Measurements from ENCODE around the gene TFPT. TPM values are rescaled to one million over a fixed set of nuclear protein-coding genes. Genes with fewer than 3 reads are reported as not detected.
A peak's percentile ranks its signal among the peaks of the same experiment; 100 is the strongest.

Gene TFPT
- total and polyA plus RNA-seq, 4 donors, result 12.1 to 32.9 (median 22.6) TPM

GRCh38 chr19:54142166-54142780 lies 26.8 kb upstream of the TFPT start:
- Histone ChIP-seq H3K4me3 (no peak overlapping the region), H3K27ac (ENCODE audit: low read depth in 1 of 2, low read length in 1 of 2) (no peak overlapping the region), H3K9ac (ENCODE audit: insufficient read depth in 1 of 2, low read length in 2 of 2) (no peak overlapping the region), H3K27me3 (ENCODE audit: control insufficient read depth in 3 of 3, insufficient read depth in 3 of 3, low read length in 2 of 3) (no peaks in the 10 kb centered on the region), H3K4me1 (ENCODE audit: control insufficient read depth in 5 of 5, insufficient read depth in 5 of 5, low read length in 5 of 5) (peaks cover 0 to 22% (median 9%) of the 10 kb centered on the region in 5 donors), H3K36me3 (ENCODE audit: control insufficient read depth in 4 of 4, insufficient read depth in 4 of 4, low read length in 4 of 4) (peaks cover 11 to 61% (median 45%) of the 10 kb centered on the region in 4 donors), H3K9me3 (ENCODE audit: control insufficient read depth in 4 of 4, insufficient read depth in 3 of 4, low read length in 3 of 4) (no peaks in the 10 kb centered on the region)
- TF ChIP-seq CTCF (IDR thresholded peaks at IDR 0.05; ENCODE audit: control extremely low read depth, extremely low read depth), result no peak
- DNase-seq, result no peak
- ATAC-seq (ENCODE audit: insufficient read depth, low FRiP score), result no peak
- 85 to 88% methylated on average over 7 of the region's 7 CpGs for WGBS, 2 donors

- Histone ChIP-seq H3K4me1 (ENCODE audit: control insufficient read depth in 5 of 5, insufficient read depth in 5 of 5, low read length in 5 of 5) (peaks cover 0 to 25% (median 9%) of the 10 kb centered on the region in 5 donors), H3K4me3 (no peak overlapping the region), H3K36me3 (ENCODE audit: control insufficient read depth in 4 of 4, insufficient read depth in 4 of 4, low read length in 4 of 4) (peaks cover 11 to 52% (median 37%) of the 10 kb centered on the region in 4 donors), H3K9me3 (ENCODE audit: control insufficient read depth in 4 of 4, insufficient read depth in 3 of 4, low read length in 3 of 4) (no peaks in the 10 kb centered on the region), H3K27me3 (ENCODE audit: control insufficient read depth in 3 of 3, insufficient read depth in 3 of 3, low read length in 2 of 3) (no peaks in the 10 kb centered on the region), H3K27ac (ENCODE audit: low read depth in 1 of 2, low read length in 1 of 2) (no peak overlapping the region), H3K9ac (ENCODE audit: insufficient read depth in 1 of 2, low read length in 2 of 2) (no peak overlapping the region)
- no peak for TF ChIP-seq CTCF (IDR thresholded peaks at IDR 0.05; ENCODE audit: control extremely low read depth, extremely low read depth)
- ATAC-seq (ENCODE audit: insufficient read depth, low FRiP score), result no peak
- no peak for DNase-seq
- 92 to 94% methylated on average over 3 of the region's 3 CpGs for WGBS, 2 donors
These were observed 25.9 kb upstream of the TFPT start for GRCh38 chr19:54141356-54141755.

GRCh38 chr19:54138489-54139256 lies 23.2 kb upstream of the TFPT start:
- WGBS, 2 donors, result 28 to 42% methylated on average over 24 to 31 of the region's 31 CpGs
- DNase-seq (no peak), ATAC-seq (ENCODE audit: insufficient read depth, low FRiP score) (no peak)
- Histone ChIP-seq H3K27ac (ENCODE audit: low read depth in 1 of 2, low read length in 1 of 2) (peak overlapping the region in 1 of 2 donors; percentile 32), H3K4me3 (peak overlapping the region; percentile 90), H3K9ac (ENCODE audit: insufficient read depth in 1 of 2, low read length in 2 of 2) (peak overlapping the region; percentile 53 to 67), H3K4me1 (ENCODE audit: control insufficient read depth in 5 of 5, insufficient read depth in 5 of 5, low read length in 5 of 5) (peaks cover 0 to 31% (median 16%) of the 10 kb centered on the region in 5 donors), H3K27me3 (ENCODE audit: control insufficient read depth in 3 of 3, insufficient read depth in 3 of 3, low read length in 2 of 3) (no peaks in the 10 kb centered on the region), H3K36me3 (ENCODE audit: control insufficient read depth in 4 of 4, insufficient read depth in 4 of 4, low read length in 4 of 4) (peaks cover 6 to 25% (median 17%) of the 10 kb centered on the region in 4 donors), H3K9me3 (ENCODE audit: control insufficient read depth in 4 of 4, insufficient read depth in 3 of 4, low read length in 3 of 4) (no peaks in the 10 kb centered on the region)
- no peak for TF ChIP-seq CTCF (IDR thresholded peaks at IDR 0.05; ENCODE audit: control extremely low read depth, extremely low read depth)
